K562 (cell line): Measurements from ENCODE around the gene NUDCD3. TPM values are rescaled to one million over a fixed set of nuclear protein-coding genes. Genes with fewer than 3 reads are reported as not detected.

Experiments used
- ADNP ChIP-seq: fragments of 200-800 bp; sonication (Bioruptor generic); IDR thresholded peaks from 2 replicates; pipeline ENCODE4 v1.6.1; 2016; ENCODE audit warnings: missing genetic modification characterization, missing compliant biosample characterization
- CXXC5 ChIP-seq: fragments of 250-450 bp; sonication (Bioruptor Pico); IDR thresholded peaks from 2 replicates; pipeline ENCODE4 v1.8.0; 2022; ENCODE audit warnings: inconsistent platforms, mild to moderate bottlenecking, moderate library complexity
- DACH1 ChIP-seq: fragments of 450-650 bp; IDR thresholded peaks from 2 replicates; pipeline ENCODE4 v1.6.1; 2018; ENCODE audit not compliant: partially characterized antibody
- ETV1 ChIP-seq: fragments of 450-650 bp; conservative IDR thresholded peaks from 2 replicates; pipeline ENCODE4 v1.6.1; 2016; ENCODE audit warnings: missing genetic modification characterization, control low read depth, low read depth, missing compliant biosample characterization
- MCM7 ChIP-seq, 2 experiments: fragments of 450-650 bp; IDR thresholded peaks; 2 replicates each; pipeline ENCODE4 v1.6.1; 2016 to 2018
- PTRF ChIP-seq: fragments of 450-650 bp; IDR thresholded peaks from 2 replicates; pipeline ENCODE4 v1.6.1; 2016; ENCODE audit warnings: mild to moderate bottlenecking, missing genetic modification characterization, missing compliant biosample characterization
- SAFB ChIP-seq: fragments of 200-400 bp; formaldehyde crosslinking; IDR thresholded peaks from 2 replicates; pipeline ENCODE4 v1.6.1; 2017; ENCODE audit warnings: low read depth, low read length, borderline replicate concordance
- SAFB2 ChIP-seq: fragments of 200-400 bp; formaldehyde crosslinking; IDR thresholded peaks from 2 replicates; pipeline ENCODE4 v1.6.1; 2018; ENCODE audit warnings: borderline replicate concordance, low read length, low read depth, moderate library complexity; ENCODE audit not compliant: severe bottlenecking
- ZNF324 ChIP-seq: fragments of 250-450 bp; sonication (Bioruptor Pico); IDR thresholded peaks from 2 replicates; pipeline ENCODE4 v1.4.0; 2020; ENCODE audit warnings: mild to moderate bottlenecking
- ZNF431 ChIP-seq: sonication (generic); formaldehyde crosslinking; IDR thresholded peaks from 2 replicates; pipeline ENCODE4 v1.8.0; 2022; ENCODE audit warnings: mild to moderate bottlenecking, missing genetic modification reagents
- ZNF778 ChIP-seq: fragments of 450-650 bp; formaldehyde crosslinking; IDR thresholded peaks from 2 replicates; pipeline ENCODE4 v1.4.0; 2020; ENCODE audit warnings: mild to moderate bottlenecking, moderate library complexity
- polyA plus RNA-seq, 8 experiments: library from polyadenylated mRNA; depleted of rRNA in 4 of 8; stranded (reverse) in 5 of 8; unstranded in 3 of 8; fragments of >200 nt; fragmentation: Nextera tagmentation in 2 of 8; fragmentation: Illumina TruSeq in 1 of 8; extraction: Ambion mirVana in 2 of 8; extraction: Trizol in 1 of 8; gene quantifications; 2 replicates each; pipeline versions ENCODE4 v1.2.1 to v1.2.3, GENCODE V29; 2011 to 2014; ENCODE audit warnings: inconsistent platforms in 1 of 8, missing spikeins in 1 of 8
- total RNA-seq, 7 experiments: library from RNA; depleted of rRNA in 6 of 7; stranded (reverse); fragments of >200 nt in 6 of 7; fragmentation: Illumina TruSeq in 2 of 7; extraction: Trizol in 2 of 7; gene quantifications; 2 replicates each; pipeline versions ENCODE4 v1.2.1 to v1.2.3, GENCODE V29; 2011 to 2021; ENCODE audit warnings: low replicate concordance in 1 of 7
- TF ChIP-seq, protein P1 (sequence below): fragments of 200-800 bp; sonication (Bioruptor generic); IDR thresholded peaks from 2 replicates; pipeline ENCODE4 v1.6.1; 2016; ENCODE audit warnings: missing genetic modification characterization, missing compliant biosample characterization
- TF ChIP-seq, protein P2 (sequence below), 2 experiments: fragments of 200-800 bp in 1 of 2; sonication (Bioruptor generic) in 1 of 2; sonication (generic) in 1 of 2; formaldehyde crosslinking in 1 of 2; IDR thresholded peaks in 1 of 2; conservative IDR thresholded peaks in 1 of 2; 2 replicates each; pipeline versions ENCODE4 v1.5.0 to v1.6.1; 2016 to 2020; ENCODE audit warnings: missing compliant biosample characterization in 1 of 2, missing genetic modification characterization in 1 of 2, missing genetic modification reagents in 1 of 2
- TF ChIP-seq, protein P3 (sequence below): fragments of 250-450 bp; sonication (Bioruptor Pico); IDR thresholded peaks from 2 replicates; pipeline ENCODE4 v1.8.0; 2021; ENCODE audit warnings: moderate library complexity, mild to moderate bottlenecking, inconsistent platforms
- TF ChIP-seq, protein P4 (sequence below), 3 experiments: fragments of 200-800 bp in 1 of 3; fragments of 250-450 bp in 1 of 3; fragments of 450-650 bp in 1 of 3; sonication (Bioruptor Pico) in 1 of 3; sonication (Bioruptor generic) in 1 of 3; formaldehyde crosslinking in 1 of 3; IDR thresholded peaks; 2 replicates each; pipeline versions ENCODE4 v1.6.1 to v1.8.0; 2016 to 2022; ENCODE audit warnings: mild to moderate bottlenecking in 2 of 3, missing genetic modification characterization in 2 of 3, missing compliant biosample characterization in 1 of 3, moderate library complexity in 1 of 3

The NUDCD3 gene
- total and polyA plus RNA-seq, 9 of the 15 experiments (the other 6 are each of a cell fraction or from before 2014, with no cell fraction given) = 24.8 to 64.2 (median 42.6) TPM

DNA sequence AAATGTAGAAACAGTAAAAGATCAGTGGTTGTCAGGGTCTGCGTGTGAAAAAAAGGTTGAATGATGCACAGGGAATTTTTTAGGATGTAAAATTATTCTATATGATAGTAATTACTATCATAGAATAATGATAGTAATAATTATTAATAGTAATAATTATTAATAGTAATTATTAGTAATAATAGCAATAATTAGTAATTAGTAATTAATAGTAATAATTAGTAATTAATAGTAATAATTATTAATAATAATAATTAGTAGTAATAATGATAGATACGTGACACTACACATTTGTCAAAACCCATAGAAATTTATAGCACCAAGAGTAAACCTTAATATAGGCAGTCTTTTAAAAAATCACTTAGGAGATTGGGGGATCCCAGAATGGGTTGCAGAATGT is 4.5 kb upstream of the NUDCD3 start (continued):
- 0 out of 2 replicates have a peak, but pooled peaks have one; percentile 40 for TF ChIP-seq ZNF431 (CRISPR knock-in tag)
- TF ChIP-seq SAFB = peak; percentile 48; the same call in 1 of the 2 replicates
- no peak for TF ChIP-seq SAFB2
- TF ChIP-seq, protein P1, sequence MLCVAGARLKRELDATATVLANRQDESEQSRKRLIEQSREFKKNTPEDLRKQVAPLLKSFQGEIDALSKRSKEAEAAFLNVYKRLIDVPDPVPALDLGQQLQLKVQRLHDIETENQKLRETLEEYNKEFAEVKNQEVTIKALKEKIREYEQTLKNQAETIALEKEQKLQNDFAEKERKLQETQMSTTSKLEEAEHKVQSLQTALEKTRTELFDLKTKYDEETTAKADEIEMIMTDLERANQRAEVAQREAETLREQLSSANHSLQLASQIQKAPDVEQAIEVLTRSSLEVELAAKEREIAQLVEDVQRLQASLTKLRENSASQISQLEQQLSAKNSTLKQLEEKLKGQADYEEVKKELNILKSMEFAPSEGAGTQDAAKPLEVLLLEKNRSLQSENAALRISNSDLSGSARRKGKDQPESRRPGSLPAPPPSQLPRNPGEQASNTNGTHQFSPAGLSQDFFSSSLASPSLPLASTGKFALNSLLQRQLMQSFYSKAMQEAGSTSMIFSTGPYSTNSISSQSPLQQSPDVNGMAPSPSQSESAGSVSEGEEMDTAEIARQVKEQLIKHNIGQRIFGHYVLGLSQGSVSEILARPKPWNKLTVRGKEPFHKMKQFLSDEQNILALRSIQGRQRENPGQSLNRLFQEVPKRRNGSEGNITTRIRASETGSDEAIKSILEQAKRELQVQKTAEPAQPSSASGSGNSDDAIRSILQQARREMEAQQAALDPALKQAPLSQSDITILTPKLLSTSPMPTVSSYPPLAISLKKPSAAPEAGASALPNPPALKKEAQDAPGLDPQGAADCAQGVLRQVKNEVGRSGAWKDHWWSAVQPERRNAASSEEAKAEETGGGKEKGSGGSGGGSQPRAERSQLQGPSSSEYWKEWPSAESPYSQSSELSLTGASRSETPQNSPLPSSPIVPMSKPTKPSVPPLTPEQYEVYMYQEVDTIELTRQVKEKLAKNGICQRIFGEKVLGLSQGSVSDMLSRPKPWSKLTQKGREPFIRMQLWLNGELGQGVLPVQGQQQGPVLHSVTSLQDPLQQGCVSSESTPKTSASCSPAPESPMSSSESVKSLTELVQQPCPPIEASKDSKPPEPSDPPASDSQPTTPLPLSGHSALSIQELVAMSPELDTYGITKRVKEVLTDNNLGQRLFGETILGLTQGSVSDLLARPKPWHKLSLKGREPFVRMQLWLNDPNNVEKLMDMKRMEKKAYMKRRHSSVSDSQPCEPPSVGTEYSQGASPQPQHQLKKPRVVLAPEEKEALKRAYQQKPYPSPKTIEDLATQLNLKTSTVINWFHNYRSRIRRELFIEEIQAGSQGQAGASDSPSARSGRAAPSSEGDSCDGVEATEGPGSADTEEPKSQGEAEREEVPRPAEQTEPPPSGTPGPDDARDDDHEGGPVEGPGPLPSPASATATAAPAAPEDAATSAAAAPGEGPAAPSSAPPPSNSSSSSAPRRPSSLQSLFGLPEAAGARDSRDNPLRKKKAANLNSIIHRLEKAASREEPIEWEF (CRISPR knock-in tag) = 0 out of 2 replicates have a peak, but pooled peaks have one; percentile 26
- TF ChIP-seq, protein P2, sequence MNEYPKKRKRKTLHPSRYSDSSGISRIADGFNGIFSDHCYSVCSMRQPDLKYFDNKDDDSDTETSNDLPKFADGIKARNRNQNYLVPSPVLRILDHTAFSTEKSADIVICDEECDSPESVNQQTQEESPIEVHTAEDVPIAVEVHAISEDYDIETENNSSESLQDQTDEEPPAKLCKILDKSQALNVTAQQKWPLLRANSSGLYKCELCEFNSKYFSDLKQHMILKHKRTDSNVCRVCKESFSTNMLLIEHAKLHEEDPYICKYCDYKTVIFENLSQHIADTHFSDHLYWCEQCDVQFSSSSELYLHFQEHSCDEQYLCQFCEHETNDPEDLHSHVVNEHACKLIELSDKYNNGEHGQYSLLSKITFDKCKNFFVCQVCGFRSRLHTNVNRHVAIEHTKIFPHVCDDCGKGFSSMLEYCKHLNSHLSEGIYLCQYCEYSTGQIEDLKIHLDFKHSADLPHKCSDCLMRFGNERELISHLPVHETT (CRISPR knock-in tag; conservative IDR thresholded peaks at IDR 0.05 in 1 of 2, IDR thresholded peaks at IDR 0.05 in 1 of 2) = no peak
- TF ChIP-seq, protein P3, sequence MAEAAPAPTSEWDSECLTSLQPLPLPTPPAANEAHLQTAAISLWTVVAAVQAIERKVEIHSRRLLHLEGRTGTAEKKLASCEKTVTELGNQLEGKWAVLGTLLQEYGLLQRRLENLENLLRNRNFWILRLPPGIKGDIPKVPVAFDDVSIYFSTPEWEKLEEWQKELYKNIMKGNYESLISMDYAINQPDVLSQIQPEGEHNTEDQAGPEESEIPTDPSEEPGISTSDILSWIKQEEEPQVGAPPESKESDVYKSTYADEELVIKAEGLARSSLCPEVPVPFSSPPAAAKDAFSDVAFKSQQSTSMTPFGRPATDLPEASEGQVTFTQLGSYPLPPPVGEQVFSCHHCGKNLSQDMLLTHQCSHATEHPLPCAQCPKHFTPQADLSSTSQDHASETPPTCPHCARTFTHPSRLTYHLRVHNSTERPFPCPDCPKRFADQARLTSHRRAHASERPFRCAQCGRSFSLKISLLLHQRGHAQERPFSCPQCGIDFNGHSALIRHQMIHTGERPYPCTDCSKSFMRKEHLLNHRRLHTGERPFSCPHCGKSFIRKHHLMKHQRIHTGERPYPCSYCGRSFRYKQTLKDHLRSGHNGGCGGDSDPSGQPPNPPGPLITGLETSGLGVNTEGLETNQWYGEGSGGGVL (CRISPR knock-in tag) = no peak
- no peak for TF ChIP-seq ZNF778 (CRISPR knock-in tag)
- no peak for TF ChIP-seq ZNF324
- no peak for TF ChIP-seq ADNP
- TF ChIP-seq DACH1 = peak; percentile 97
- no peak for TF ChIP-seq PTRF (tag)
- peak in 1 of 2 experiments; percentile 98; a peak in 2 of 4 replicates for TF ChIP-seq MCM7 (IDR thresholded peaks at IDR 0.05)
- TF ChIP-seq CXXC5 (CRISPR knock-in tag) = no peak
- TF ChIP-seq ETV1 (tag) = no peak
- TF ChIP-seq, protein P4, sequence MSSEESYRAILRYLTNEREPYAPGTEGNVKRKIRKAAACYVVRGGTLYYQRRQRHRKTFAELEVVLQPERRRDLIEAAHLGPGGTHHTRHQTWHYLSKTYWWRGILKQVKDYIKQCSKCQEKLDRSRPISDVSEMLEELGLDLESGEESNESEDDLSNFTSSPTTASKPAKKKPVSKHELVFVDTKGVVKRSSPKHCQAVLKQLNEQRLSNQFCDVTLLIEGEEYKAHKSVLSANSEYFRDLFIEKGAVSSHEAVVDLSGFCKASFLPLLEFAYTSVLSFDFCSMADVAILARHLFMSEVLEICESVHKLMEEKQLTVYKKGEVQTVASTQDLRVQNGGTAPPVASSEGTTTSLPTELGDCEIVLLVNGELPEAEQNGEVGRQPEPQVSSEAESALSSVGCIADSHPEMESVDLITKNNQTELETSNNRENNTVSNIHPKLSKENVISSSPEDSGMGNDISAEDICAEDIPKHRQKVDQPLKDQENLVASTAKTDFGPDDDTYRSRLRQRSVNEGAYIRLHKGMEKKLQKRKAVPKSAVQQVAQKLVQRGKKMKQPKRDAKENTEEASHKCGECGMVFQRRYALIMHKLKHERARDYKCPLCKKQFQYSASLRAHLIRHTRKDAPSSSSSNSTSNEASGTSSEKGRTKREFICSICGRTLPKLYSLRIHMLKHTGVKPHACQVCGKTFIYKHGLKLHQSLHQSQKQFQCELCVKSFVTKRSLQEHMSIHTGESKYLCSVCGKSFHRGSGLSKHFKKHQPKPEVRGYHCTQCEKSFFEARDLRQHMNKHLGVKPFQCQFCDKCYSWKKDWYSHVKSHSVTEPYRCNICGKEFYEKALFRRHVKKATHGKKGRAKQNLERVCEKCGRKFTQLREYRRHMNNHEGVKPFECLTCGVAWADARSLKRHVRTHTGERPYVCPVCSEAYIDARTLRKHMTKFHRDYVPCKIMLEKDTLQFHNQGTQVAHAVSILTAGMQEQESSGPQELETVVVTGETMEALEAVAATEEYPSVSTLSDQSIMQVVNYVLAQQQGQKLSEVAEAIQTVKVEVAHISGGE (CRISPR knock-in tag; IDR thresholded peaks at IDR 0.05) = no peak
